Measurements from ENCODE around the gene AGO1.
"Not testable (repeated sequence)": the region's sequence is repeated elsewhere in the genome, so short reads cannot be mapped to it uniquely, and the experiment has no call there.

Gene AGO1

DNA sequence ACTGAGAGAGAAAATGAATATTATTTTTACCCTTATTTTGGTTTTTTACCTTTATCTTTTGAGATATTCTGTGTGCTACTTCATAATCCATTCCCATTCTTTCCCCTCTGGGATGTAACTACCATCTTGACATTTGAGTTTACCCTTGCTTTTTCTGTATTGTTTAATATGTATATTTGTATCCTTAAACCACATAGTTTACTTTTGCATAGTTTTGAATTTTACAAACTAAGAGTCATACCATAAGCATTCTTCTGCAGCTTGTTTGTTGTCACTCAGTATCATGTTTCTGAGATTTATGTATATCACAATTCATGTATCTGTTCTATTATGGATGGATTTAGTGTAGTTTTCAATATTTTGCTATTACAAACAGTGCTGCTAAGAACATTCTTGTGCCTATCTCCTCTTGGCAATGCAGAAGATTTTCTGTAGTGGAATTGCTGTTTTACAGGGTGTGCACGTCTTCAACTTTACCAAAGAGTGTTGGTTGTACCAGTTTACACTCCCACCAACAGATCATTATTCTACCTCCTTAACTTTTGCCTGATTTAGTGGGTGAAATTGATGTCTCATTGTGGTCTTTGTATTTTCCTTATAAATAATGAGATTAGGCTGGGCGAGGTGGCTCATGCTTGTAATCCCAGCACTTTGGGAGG is 12.2 kb upstream of the AGO1 start:
- no peak for FAIRE-seq

DNA sequence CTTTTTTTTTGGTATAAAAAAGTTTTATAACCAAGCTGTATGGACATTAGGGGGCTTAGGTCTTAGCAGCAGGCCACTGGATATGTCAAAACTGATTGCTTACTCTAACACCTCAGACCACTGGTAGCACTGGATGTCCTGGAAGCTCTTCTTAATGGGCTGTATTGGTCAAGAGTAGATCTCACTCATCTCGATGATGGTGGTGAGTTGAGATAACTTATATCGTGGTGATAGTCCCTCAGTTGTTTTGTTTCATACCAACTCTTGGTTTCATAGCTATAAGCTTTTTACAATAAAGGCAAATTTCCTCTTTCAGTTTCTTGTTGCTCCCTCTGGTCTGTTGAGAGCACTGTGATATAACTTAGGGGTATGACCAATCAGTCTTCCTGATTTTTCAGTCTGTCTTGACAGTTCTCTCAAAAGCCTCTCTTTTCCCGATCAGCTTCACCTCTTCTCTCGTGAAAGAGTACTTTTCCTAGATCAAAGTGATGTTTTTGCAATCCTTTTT is 9.7 kb upstream of the AGO1 start:
- FAIRE-seq, result no peak

DNA sequence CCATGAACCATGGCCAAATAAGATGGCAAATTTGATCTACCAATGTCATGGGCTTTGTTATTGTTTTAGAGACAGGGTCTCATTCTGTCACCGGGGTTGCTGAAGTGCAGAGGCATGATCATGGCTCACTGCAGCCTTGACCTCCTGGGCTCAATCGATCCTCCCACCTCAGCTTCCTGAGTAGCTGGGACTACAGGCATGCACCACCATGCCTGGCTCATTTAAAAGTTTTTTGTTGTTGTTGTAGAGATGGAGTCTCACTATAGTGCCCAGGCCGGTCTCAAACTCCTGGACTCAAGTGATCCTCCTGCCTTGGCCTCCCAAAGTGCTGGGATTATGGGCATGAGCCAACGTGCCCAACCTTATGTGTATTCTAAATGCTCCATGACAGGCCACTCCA is 8.9 kb upstream of the AGO1 start:
- FAIRE-seq, result not testable (repeated sequence)

DNA sequence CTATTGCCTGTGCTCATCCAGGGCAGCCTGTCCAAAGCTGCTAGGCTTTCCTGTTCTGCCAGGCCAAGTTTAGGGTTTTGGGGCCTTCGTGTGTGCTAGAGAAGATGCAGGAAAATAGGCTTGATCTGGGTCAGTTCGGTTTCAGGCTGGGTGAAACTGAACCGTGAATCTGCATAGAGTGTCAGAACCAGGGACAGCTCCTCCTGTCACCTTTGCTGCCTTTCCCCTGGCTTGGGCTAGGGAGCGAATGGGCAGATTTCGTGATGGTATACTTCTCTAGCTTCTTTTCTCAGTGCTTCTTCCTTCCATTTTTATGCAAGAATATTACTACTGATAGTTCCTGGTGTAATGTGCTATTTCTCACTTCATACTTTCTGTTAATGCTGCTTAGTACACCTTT is 6.0 kb upstream of the AGO1 start:
- no peak for FAIRE-seq

DNA sequence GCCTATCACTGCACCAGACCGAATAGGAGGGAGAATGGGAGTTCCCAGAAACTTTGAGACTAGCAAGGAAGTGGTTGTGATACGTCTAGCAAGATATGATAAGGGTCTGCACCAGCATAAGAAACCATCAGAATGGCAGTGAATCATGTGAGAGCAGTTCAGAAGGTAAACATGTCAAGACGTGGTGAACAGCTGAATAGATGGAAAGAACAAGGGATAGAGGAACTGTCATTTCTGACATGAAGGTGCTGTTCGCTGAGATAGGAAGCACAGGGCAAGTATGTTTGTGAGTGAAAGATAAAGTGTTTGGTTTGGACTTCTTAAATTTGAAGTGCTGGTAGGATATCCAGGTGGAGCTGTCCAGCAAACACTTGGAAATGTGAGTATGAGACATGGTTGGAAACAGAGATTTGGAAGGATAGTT is 1.1 kb upstream of the AGO1 start:
- no peak for FAIRE-seq

DNA sequence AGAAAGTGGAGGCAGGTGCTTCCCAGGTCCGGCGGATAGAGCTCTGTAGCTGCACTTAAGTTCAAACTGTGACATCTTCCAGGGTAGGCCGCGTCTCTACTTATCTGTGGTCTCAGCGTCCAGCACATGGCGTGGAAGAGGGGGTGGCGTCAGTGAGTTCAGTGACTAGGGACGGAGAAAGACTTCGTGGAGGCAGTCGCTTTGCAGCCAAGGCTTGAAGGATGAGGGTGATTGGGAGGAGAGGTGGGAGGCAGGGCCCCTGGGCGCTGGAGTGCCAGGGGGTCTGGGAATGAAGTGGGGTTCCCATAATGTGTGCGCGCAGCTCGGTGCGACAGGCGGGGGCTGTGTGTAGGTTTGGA is 444 bp upstream of the AGO1 start:
- no peak for FAIRE-seq

DNA sequence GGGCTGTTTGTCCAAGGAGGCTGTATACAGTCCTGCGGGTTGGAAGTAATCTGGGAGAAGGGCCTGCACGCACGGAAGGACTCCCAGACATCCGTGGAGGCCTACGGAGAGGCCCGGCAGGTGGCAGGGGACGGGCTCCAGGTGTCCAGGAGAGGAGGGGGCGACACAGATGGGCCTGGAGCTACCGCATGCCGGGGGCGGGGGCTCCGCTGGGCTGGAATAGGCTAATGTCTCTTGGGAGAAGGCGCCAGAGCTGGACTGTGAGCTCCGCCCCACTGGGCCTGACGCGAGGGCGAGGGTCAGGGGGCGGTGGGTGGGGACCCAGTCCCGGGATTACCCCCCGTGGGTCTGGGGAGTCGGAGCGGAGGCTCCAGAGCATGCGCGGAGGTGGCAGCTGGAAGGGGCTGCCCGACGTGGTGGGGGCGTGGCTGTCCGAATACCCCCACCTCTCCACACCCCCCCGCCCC is 659 bp downstream of the AGO1 start:
- FAIRE-seq, result no peak

DNA sequence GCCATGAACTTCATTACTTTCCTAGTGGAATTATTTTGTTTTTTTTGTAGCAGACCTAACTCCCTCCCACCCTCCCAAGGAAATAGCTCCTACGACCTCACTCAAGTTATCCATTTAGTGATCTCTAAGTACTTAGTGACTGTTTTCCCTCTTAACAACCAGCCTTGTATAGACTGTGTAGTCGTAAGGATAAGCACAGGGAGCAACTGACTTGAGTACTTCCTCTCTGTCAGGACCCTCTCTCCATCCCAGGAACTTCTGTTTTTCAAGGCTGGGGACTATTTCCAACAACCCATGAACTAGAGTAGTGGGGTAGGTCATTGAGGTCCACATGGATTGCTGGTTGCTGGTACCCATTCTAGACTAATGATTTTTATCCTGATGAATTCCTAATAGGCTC is 1.9 kb downstream of the AGO1 start:
- no peak for FAIRE-seq

DNA sequence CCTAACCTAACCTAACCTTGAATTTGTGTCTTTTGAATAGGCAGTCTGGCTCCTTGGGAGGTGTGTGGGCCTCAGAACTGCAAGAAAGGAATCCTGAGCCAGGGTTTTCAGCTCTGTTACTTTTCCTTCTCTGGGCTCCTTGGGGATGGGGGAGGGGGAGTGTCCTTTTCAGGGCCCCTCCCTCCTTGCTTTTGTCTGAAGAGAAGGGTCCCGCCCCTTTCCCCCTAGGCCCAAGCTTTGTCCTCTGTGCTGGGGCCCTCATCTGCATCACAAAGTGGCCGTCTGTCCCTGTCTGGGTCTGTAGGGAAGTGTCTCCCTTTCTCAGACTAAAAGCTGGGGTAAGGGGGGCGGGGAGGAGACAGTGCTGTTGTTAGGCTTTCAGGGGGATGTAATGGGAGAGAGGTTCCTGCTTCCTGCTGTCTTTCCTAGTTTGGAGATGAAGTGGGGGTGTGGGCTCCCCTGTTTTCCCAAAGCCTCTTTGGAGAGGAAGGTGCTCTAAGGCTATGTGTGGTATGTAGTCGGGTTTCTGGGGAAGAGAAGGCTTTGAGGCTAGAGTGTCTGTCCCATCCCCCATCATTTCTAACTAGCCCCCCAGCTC is 3.1 kb downstream of the AGO1 start:
- no peak for FAIRE-seq

DNA sequence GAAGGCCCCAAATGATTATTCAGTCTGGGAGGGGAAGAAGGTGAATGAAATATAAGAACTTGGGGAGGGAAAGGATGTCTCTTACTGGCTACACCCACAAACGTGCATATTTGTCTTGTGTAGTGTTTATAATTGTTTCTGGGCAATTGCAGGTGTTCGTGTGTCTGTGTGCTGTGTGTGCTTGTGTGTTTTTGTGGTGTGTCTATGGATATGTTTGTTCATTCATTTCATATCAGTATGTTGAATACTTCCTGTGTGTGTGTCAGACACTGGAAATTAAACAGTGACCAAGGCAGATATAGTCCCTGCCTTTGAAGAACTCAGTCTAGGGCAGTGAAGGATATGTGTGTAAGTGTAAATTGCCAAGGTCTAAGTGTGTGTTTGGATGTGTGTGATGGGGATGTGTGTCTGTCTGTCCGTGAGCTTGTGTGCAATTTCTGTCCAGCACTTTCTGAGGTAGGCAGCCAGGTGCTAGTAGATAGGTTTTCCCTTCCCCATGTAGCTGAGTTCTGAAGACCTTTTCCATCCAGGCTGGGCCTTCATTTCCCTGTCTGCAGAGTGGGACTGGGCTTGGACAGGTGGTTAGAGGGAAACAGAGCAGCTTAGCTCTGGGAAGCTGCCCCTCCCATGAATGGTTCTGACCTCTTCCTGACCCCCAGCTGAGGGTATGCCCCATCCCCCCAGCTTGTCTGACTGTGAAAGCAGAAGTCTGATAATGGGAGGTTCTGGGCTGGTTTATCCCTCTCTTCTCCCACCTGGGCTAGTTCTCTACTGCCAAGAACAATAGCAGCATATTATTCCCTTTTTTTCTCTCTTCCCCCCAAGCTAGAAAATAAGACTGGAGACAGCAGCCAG is 3.8 kb downstream of the AGO1 start:
- no peak for FAIRE-seq

DNA sequence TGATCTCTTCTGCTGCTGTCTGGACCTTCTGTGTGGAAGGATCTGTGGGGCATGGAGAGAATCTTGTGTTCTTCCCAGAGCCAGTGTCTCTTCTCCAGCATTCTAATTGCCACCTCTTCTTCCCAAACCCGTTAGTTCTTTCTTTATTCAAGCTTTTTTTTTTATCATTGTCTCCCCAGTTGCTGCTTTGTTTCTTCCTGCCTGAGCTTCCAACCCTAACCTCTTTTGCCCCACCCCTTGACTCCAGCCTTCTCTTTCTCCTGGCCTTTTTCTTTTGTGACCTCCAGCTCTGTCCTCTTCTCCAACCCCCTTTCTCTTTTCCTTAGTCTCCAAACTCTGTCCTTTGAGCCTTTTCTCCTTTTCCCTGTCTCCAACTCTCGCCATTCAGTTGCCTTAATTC is 4.5 kb downstream of the AGO1 start:
- no peak for FAIRE-seq

DNA sequence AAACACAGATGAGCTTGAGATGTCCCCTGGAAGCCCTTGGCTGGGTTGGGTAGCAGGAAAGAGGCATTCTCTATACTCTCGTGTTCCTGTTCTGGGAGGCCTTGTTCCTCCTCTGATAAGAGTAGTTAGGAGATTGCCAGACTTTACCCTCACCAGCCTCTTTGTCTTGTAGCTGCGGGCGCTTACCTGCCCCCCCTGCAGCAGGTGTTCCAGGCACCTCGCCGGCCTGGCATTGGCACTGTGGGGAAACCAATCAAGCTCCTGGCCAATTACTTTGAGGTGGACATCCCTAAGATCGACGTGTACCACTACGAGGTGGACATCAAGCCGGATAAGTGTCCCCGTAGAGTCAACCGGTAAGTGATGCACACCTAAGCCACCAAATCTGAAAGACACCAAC is 5.2 kb downstream of the AGO1 start:
- FAIRE-seq, result no peak

DNA sequence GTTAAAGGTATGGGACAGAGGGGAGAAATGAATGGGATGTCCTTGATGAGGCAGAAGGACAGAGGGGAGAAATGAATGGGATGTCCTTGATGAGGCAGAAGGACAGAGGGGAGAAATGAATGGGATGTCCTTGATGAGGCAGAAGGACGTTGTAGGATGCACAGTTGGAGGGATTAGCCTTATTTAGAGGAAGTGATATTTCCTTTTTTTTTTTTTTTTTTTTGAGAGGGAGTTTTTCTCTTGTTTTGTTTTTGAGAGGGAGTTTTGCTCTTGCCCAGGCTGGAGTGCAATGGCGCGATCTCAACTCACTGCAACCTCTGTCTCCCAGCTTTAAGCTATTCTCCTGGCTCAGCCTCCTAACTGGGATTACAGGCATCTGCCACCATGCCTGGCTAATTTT is 6.0 kb downstream of the AGO1 start:
- FAIRE-seq, result not testable (repeated sequence)

DNA sequence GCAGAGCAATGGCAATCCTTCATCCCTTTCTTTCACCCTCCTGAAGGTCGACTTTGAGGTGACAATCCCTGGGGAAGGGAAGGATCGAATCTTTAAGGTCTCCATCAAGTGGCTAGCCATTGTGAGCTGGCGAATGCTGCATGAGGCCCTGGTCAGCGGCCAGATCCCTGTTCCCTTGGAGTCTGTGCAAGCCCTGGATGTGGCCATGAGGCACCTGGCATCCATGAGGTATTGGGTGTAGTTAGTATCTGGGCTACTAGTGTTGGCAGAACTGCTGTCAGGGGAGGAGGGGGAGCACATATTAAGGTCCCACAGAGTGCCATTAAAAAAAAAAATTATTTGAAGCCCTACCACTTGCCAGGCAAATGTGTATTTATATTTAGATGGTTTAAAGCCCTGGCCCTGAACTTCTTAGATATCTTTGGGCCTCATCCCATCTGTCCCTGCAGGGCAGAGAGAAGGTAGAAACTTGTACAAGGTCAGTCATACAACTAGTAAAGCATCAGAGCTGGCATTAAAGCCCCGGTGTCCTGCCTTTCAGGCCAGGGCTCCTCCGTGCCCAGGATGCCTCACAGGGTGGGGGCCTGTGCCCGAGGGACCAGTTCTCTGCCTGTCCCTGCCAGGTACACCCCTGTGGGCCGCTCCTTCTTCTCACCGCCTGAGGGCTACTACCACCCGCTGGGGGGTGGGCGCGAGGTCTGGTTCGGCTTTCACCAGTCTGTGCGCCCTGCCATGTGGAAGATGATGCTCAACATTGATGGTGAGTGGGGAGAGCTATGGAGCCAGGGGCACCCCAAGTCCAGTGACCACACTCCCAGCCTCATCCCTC is 10.3 kb downstream of the AGO1 start:
- FAIRE-seq, result no peak

DNA sequence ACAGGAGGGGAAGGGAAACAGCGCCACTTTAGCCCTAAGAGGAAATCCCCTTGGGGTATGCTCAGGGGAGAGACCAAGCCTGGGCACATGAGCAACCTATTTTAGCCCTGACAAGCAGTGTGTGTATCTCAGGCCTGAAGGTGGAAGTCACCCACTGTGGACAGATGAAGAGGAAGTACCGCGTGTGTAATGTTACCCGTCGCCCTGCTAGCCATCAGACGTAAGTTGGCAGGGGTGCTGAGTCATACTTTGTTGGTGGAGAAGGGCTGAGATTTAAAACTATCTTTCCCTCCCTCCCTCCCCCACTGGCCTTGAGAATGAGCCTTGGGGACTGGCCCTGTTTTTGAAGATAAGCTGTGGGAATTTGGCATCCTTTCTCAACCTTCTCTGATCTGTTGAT is 11.2 kb downstream of the AGO1 start:
- FAIRE-seq, result no peak

DNA sequence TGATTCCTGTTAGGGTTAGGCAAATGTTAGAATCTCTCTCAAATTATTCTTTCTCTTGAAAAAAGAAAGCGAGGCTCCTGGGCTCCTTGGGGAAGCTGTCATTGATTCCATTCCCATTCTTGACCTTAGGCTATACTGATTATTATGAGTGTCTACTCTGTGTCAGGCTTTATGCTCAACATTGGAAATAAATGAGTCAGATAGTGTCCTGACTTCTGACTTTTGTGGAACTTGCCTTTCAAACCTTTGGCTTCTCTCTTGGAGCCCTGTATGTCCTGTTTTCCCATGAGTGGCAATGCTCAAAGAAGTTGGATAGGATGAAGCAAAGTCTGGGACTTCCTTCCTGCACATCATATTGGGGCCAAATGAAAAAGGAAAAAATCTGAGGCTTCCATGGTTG is 11.6 kb downstream of the AGO1 start:
- FAIRE-seq, result no peak

DNA sequence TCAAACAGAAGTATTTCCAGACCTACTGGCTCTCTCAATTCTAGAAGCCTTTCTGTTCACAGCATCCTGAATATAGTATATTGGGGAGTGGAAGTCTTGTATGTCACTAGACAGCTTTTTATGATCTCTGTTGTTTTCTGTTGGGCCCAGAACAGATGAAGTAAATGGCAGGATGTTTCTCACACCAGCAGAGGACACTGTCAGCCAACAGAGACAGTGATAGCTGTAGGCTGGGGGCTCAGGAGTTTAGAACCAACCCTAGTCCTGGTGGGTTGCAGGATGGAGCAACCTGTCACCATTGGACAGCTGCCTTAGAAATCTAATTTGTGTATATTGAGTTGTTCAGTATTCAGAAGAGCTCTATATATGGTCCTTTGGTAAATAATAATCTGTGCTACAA is 16.9 kb downstream of the AGO1 start:
- no peak for FAIRE-seq

DNA sequence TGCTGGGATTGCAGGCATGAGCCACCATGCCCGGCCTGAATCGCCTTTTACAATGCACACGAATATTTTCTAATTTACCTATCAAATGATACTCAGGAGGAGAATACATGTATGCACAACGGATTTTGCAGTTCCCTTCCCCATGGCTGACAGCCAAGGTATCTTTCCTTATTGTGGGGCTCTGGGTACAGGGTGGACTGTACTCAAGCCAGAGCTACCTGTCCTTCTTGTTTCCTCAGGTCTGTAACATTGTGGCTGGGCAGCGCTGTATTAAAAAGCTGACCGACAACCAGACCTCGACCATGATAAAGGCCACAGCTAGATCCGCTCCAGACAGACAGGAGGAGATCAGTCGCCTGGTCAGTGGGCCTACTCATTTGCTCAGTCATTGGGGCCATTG is 18.2 kb downstream of the AGO1 start:
- no peak for FAIRE-seq

DNA sequence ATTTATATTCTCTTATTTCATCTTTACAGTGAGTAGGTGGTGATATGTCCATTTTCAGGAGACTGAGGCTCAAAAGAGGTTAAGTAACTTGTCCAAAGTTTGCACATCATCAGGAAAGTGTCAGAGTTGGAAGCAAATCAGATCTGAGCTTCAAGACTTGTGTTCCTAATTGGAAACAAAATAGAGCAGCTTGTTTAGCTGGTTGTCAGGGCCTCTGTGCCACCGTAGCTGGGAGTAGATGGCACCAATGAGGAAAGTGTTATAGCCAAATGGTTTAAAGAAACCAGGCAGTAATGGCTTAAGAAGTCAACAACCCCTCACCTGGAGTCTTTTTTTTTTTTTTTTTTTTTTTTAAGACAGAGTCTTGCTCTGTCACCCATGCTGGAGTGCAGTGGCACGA is 19.7 kb downstream of the AGO1 start:
- FAIRE-seq, result no peak

DNA sequence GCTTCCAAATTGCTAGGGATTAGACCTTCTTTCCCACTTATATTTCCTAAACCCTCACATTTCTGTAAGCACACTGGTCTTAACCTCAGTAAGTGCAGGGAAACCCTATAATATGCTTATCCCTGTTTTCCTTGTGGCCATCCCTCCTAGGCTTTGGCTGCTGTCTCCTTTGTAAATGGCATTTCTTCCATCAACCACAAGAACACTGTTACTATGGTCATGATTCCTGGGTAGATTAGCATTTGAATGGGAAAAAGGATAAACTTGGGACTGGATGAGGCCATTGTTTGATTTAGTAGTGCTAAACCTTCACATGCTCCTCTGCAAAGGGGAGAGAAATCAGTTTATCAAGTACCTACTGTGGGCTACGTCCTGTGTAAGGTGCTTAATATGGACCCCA is 31.7 kb downstream of the AGO1 start:
- no peak for FAIRE-seq

DNA sequence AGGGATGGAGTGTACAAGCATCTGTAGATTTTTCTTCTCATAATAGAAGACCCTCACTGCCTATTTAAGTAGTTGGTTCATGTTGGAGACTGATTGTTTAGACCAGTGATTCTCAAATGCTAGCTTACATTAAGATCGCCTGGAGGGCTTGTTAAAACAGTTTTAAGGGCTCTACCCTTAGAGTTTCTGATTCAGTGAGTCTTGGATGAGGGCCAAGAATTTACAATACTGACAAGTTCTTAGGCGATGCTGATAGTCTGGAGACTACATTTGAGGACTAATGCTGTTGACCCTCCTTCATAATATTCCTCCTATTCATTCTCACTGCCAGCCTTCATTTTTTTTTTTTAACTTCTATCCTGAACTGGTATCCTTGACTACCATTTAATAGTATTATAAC is 32.7 kb downstream of the AGO1 start:
- no peak for FAIRE-seq

DNA sequence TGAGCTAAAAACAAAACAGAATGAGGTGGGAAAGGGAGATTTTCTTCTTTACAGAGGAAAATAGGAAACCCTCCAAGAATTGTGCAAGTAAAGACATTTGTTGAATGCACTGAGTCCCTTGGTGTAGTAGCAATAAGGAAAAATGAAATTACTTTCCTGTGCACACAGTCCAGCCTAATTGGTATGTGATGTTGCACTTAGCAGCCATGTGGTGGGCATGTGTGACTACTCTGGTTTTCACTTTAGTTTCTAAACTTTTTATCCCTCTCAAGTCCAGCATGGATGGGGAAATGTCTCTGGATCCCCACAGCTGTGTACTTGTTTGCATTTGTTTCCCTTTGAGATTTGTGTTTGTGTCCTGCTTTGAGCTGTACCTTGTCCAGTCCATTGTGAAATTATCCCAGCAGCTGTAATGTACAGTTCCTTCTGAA is 40.8 kb downstream of the AGO1 start:
- no peak for FAIRE-seq

DNA sequence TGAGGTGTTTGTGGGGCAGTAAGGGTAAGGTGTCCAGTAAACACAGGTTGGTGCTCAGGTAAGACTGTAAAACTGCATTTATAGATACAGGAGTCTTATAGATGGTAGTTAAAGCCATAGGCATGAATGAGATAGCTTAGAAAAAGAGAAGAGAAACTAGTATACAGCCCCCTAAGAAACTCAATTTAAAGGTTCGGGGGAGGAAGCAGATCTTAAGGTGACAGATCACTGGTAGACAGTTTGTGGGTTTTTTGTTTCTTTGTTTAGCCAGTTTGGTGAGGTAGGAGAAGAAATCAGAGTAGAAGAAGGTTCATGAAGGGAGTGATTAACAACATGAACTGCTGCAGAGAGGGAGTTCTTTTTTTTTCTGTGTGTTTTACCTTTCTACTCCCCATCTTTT is 41.8 kb downstream of the AGO1 start:
- FAIRE-seq, result no peak

Data from A204.1 (cell line).